ENCODE results near the gene ZNF536. TPM values are rescaled to one million over a fixed set of nuclear protein-coding genes. Genes with fewer than 3 reads are reported as not detected.
A peak's percentile ranks its signal among the peaks of the same experiment; 100 is the strongest.

Gene ZNF536
- total and polyA plus RNA-seq, 2 donors from 2014 or later, result 0.19 to 0.25 TPM

DNA sequence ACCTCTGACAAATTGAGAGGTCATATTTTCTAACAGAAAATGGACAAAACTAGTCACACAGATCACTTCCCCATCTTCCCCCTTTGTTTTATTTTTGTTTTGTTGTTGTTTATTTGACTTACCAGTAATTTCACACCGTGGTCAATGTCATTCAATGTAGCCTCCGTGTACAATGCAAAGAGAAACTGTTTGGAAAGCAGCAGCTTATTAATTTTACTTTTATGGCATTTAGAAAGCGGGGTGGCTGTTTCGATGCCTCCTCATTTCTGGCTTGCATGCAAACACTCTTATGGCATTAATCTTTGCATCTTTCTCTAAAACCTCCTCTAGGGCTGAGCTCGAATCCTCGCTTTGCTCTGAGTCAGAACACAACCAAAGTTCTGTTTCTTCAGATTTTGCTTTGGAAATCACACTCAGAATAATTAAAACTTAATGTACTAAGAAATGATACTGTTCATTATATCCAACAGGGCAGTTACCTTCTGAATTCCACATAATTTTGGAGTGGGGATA, 77.0 kb downstream of the ZNF536 start:
- Histone ChIP-seq H3K4me1 (ENCODE audit: control insufficient read depth in 2 of 3, insufficient read depth in 2 of 3, low read depth in 1 of 3, low read length in 3 of 3) (peaks cover 2 to 10% (median 6%) of the 10 kb centered on the region in 3 donors), H3K9me3 (ENCODE audit: control insufficient read depth in 2 of 3, insufficient read depth in 1 of 3, low read length in 3 of 3) (no peaks in the 10 kb centered on the region), H3K27me3 (ENCODE audit: control insufficient read depth, insufficient read depth, low read length) (no peaks in the 10 kb centered on the region), H3K4me3 (ENCODE audit: low read length in 3 of 3) (no peak overlapping the region), H3K36me3 (ENCODE audit: control insufficient read depth in 2 of 3, insufficient read depth in 3 of 3, low read length in 3 of 3) (no peaks in the 10 kb centered on the region), H3K9ac (ENCODE audit: low read length in 3 of 3) (no peak overlapping the region), H3K27ac (ENCODE audit: low read depth in 2 of 2, low read length in 2 of 2) (no peak overlapping the region)
- intact Hi-C loops (cut with DNase I), result no loop called here
- DNase-seq (peak in 1 of 5 donors; percentile 8), FAIRE-seq (no peak)
- TF ChIP-seq, protein P1, sequence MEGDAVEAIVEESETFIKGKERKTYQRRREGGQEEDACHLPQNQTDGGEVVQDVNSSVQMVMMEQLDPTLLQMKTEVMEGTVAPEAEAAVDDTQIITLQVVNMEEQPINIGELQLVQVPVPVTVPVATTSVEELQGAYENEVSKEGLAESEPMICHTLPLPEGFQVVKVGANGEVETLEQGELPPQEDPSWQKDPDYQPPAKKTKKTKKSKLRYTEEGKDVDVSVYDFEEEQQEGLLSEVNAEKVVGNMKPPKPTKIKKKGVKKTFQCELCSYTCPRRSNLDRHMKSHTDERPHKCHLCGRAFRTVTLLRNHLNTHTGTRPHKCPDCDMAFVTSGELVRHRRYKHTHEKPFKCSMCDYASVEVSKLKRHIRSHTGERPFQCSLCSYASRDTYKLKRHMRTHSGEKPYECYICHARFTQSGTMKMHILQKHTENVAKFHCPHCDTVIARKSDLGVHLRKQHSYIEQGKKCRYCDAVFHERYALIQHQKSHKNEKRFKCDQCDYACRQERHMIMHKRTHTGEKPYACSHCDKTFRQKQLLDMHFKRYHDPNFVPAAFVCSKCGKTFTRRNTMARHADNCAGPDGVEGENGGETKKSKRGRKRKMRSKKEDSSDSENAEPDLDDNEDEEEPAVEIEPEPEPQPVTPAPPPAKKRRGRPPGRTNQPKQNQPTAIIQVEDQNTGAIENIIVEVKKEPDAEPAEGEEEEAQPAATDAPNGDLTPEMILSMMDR (IDR thresholded peaks at IDR 0.05; ENCODE audit: borderline replicate concordance, extremely low read depth, insufficient read depth), result no peak

DNA sequence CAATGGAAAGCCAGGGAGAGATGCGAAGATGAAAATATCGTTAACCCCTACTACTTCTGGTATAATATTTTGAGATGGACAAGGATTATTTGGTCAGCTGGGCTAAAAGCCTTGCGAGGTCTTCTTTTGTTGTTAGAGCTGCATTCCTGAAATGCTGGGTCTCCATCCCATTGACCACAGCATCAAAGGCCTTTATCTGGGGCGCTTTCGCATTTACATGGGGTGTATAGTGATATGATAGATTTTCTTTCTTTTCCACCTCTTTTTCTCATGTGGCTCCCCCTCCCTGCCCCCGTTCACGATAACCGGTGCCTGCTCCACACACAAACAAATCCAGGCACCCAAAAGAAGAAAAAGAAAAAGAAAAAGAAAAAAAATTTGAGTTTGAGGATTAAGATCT, 77.5 kb downstream of the ZNF536 start:
- intact Hi-C loops (cut with DNase I), result no loop called here
- Histone ChIP-seq H3K36me3 (ENCODE audit: control insufficient read depth in 2 of 3, insufficient read depth in 3 of 3, low read length in 3 of 3) (no peaks in the 10 kb centered on the region), H3K4me3 (ENCODE audit: low read length in 3 of 3) (peak overlapping the region in 1 of 3 donors; percentile 34), H3K4me1 (ENCODE audit: control insufficient read depth in 2 of 3, insufficient read depth in 2 of 3, low read depth in 1 of 3, low read length in 3 of 3) (peaks cover 2 to 10% (median 6%) of the 10 kb centered on the region in 3 donors), H3K9ac (ENCODE audit: low read length in 3 of 3) (no peak overlapping the region), H3K27me3 (ENCODE audit: control insufficient read depth, insufficient read depth, low read length) (no peaks in the 10 kb centered on the region), H3K9me3 (ENCODE audit: control insufficient read depth in 2 of 3, insufficient read depth in 1 of 3, low read length in 3 of 3) (no peaks in the 10 kb centered on the region), H3K27ac (ENCODE audit: low read depth in 2 of 2, low read length in 2 of 2) (no peak overlapping the region)
- TF ChIP-seq, protein P1 (IDR thresholded peaks at IDR 0.05; ENCODE audit: borderline replicate concordance, extremely low read depth, insufficient read depth), result no peak
- DNase-seq (peak in 1 of 5 donors; percentile 12), FAIRE-seq (no peak)

DNA sequence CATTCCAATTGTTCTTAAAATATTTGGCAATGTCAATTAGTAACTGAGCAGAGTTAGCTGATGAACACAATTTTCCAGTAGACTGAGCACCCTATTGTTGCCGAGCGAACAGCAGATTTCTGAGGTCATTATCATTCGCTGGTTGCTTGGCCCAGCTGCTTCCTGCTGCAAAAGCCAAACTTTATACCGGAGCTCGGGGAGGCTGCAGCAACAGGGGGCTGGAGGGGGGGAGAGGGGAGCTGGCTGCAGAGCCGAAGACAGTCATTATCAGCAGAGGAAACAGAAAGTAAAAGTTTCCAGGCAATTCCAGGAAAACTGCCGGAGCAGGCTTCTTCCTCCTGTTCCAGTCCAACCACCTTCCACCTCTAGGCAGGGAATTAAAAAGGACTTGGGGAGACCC, 77.9 kb downstream of the ZNF536 start:
- TF ChIP-seq, protein P1 (IDR thresholded peaks at IDR 0.05; ENCODE audit: borderline replicate concordance, extremely low read depth, insufficient read depth), result no peak
- no peak overlapping the region for H3K9ac ChIP-seq (ENCODE audit: low read length in 3 of 3)
- no peaks in the 10 kb centered on the region for H3K27me3 ChIP-seq (ENCODE audit: control insufficient read depth, insufficient read depth, low read length)
- intact Hi-C loops (cut with DNase I), result no loop called here
- no peaks in the 10 kb centered on the region for H3K9me3 ChIP-seq (ENCODE audit: control insufficient read depth in 2 of 3, insufficient read depth in 1 of 3, low read length in 3 of 3)
- H3K4me3 ChIP-seq (ENCODE audit: low read length in 3 of 3), result peak overlapping the region in 1 of 3 donors; percentile 34
- H3K27ac ChIP-seq (ENCODE audit: low read depth in 2 of 2, low read length in 2 of 2), result no peak overlapping the region
- no peaks in the 10 kb centered on the region for H3K36me3 ChIP-seq (ENCODE audit: control insufficient read depth in 2 of 3, insufficient read depth in 3 of 3, low read length in 3 of 3)
- FAIRE-seq, result no peak
- DNase-seq, result peak in 4 of 5 donors; percentile 65 to 86 (median 72)
- H3K4me1 ChIP-seq (ENCODE audit: control insufficient read depth in 2 of 3, insufficient read depth in 2 of 3, low read depth in 1 of 3, low read length in 3 of 3), result peaks cover 2 to 10% (median 6%) of the 10 kb centered on the region in 3 donors
